AG09309 (cell line): ENCODE results near the gene C15orf39.

Experiments used
- DNase-seq: peaks from one replicate; pipeline ENCODE4 v3.0.0-alpha.2; 2010; ENCODE audit warnings: low read depth
- H3K4me3 ChIP-seq: 2 replicates; pipeline ENCODE4 v1.5.1; 2011; ENCODE audit warnings: mild to moderate bottlenecking, low read depth, low read length, moderate library complexity; ENCODE audit not compliant: control insufficient read depth
- TF ChIP-seq, protein P1 (sequence below): IDR thresholded peaks from 2 replicates; pipeline ENCODE4 v1.5.1; 2011; ENCODE audit warnings: mild to moderate bottlenecking, low read depth, low read length, inconsistent platforms; ENCODE audit not compliant: insufficient read depth, control insufficient read depth; ENCODE audit errors: missing control alignments

Gene C15orf39

DNA sequence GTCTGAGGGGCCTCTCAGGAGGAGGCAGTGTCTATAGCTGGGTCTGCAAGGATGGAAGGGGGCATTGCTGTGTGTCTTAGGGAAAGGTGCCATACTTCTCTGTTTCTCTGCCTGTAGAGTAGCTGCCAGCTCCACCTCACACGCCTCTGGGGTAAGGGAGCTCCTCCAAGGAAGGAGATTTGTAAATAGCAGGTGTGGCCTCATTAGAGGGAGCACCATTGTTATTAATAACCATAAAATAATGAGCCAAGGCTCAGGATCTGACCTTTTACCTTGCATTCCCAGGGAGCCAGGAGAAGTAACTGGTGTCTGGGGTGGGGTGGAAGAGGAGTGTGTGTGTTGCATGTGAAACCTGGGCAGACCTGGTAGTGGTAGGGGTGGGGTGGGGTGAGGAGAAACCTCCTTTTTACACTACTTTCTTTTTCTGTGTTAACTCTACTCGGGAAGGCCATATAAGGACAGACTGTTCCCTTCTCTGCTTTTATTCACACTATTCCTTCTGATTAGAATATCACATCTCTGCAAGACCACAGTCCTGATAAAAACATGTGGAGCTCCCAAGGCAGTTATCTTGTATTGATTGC is 2.2 kb upstream of the C15orf39 start:
- TF ChIP-seq, protein P1, sequence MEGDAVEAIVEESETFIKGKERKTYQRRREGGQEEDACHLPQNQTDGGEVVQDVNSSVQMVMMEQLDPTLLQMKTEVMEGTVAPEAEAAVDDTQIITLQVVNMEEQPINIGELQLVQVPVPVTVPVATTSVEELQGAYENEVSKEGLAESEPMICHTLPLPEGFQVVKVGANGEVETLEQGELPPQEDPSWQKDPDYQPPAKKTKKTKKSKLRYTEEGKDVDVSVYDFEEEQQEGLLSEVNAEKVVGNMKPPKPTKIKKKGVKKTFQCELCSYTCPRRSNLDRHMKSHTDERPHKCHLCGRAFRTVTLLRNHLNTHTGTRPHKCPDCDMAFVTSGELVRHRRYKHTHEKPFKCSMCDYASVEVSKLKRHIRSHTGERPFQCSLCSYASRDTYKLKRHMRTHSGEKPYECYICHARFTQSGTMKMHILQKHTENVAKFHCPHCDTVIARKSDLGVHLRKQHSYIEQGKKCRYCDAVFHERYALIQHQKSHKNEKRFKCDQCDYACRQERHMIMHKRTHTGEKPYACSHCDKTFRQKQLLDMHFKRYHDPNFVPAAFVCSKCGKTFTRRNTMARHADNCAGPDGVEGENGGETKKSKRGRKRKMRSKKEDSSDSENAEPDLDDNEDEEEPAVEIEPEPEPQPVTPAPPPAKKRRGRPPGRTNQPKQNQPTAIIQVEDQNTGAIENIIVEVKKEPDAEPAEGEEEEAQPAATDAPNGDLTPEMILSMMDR: no peak
- no peak overlapping the region for H3K4me3 ChIP-seq
- no peak for DNase-seq

DNA sequence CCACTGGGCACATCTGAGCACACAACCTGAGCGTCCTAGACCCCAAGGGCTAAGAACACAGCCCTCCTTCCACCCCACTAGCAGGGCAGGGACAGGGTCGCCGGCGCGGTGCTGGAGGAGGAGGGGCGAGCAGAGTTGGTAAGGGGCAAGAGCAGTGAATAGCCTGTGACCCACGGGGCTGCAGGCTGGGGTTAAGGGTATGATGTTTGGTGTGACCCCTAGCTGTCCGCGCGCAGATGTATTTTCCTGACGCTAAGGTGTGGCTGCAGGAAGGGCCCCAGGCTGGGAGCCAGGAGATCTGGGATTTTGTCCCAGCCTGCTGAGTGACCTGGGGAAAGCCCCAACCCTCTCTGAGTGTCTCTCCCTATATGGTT is 1.3 kb upstream of the C15orf39 start:
- no peak for DNase-seq
- H3K4me3 ChIP-seq: no peak overlapping the region
- TF ChIP-seq, protein P1: no peak

DNA sequence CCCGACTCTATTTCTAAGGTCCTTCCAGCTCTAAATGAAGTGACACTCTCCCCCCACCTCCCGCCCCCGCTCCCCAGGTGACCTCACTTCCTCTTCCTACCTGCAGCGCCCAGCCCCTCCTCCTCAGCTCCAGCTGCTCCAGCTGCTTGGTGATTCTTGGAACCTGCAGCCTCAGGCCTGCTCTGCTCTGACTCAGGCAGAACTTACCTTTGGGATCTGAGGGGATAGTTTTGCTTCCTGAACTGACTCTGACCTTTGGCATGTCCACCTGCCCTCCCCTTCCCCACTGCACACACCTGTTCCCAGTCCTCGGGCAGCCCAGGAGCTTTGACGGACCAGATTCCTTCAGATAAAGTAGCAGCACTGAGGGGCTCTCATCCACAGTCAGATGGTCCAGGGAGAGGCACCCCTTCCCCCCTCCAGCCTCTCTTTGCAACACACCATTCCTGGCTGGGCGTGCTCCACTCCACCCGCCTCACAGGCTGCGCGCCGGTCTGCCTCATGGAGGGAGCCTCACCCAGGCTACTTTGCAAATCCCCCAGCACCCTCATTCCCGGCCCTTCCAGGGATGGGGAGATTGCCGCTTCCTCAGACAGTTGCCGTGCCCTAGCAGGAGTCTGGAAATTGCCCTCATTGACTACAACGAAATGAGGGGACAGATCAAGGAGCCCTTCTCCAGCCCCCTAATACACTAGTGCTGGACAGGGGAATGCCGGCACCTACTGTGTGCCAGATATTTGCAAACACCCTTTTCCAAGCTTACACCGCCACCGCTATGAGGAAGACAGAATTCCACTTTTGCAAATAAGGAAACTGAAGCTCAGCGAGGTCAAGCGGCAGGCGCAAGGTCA is 692 bp upstream of the C15orf39 start:
- TF ChIP-seq, protein P1: no peak
- peak overlapping the region; percentile 67 for H3K4me3 ChIP-seq
- no peak for DNase-seq

DNA sequence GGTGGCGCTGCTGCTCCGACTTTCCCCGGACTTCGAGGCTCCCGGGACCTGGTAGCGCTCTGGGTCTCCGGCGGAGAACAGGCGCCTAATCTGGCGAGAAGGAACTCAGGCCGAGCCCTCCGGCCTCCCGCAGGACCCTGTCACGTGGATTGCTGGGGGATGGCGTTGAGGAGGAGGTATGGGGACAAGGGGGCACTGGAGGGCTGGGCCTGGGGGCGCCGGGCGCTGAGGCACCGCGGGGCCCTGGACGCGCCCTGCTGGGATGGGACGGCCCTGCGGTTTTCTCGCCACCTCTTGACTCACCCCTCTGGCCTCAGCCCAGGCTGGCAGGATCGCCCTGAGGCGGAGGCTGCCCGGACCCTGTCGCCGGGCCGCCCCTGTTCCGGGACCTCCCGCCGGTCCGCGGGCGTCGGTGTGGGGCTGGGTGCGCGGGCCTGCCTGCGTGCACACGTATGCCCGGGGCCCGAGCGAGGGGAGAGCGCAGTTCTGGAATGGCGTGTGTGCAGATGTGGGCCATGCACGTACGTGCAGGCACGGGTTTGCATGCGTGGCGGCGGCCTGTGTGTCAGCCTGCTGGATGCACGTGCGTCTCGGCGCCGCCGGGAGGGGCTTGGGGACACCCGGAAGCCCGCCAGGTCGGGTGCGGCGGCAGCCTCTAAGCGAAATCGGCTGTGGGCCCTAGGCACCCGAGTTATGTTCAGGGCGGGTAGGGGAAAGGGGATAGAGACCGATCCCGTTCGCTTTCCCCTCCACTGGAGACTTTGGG is 752 bp downstream of the C15orf39 start:
- peak; percentile 52 for DNase-seq

DNA sequence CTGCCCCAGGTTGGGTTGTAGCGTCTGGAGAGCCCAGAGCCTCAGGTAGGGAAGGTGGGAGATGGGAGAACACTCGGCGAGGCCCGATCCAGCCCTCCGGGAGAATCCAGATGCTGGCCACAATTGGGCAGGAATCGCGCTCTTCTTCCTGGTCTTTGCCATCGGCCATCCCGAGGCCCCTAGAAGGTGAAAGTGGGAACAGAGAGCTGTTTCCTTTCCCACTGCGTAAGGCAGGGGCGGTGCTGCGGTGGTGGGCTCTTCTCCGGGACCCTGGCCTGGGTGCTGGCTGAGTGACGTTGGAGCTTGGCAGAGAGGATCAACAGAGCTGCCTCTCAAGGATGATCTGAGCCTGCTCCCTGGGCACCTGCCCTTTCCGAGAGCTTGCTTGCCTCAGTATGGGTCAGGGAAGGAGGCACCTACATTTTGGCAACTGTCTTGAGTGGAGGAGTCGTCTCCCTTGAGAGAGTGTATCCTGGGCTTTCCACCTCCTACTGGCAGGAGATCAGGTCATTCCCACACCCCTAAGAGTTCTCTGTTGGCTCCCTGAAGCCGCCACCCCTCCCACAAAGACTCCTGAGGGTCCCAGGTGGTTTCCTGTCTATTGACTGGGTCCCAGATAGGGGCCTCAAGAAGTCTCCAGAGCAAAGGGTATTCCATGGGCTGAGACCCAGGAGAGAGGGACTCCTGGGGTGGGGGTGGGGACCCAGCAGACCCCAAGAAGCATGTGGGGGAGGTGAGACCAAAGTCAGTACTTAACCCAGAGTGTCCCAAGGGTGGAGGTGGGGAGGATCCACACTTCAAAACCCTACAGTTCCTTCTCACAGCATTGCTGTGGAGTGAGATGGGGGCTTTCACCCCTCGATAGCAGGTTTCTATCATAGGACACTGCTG is 1.6 kb downstream of the C15orf39 start:
- peak overlapping the region; percentile 67 for H3K4me3 ChIP-seq
- TF ChIP-seq, protein P1: no peak
- DNase-seq: no peak

More for the DNA sequence above, 752 bp downstream of the C15orf39 start:
- peak overlapping the region; percentile 67 for H3K4me3 ChIP-seq
- TF ChIP-seq, protein P1: no peak

DNA sequence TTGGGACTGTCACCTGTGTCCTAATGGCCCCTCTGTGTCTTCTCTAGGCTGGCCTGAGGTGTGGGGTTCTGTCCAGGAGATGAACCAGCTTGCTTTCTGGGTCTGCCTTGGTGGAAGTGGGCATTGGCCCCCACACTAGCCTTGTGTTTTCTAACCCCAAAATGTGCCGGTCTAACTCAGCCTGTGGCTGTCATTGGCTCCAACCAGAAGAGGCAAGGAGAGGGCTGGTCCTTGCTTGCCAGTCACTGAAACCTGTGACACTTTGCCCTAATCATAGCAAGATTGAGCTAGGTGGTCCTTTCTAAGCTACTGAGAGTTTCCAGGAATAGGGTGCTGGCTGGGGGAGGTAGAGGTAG is 2.2 kb downstream of the C15orf39 start:
- no peak for DNase-seq
- H3K4me3 ChIP-seq: peak overlapping the region; percentile 67
- TF ChIP-seq, protein P1: no peak
